ENCODE results near the gene FBXL15.

- TF ChIP-seq NR1H2 (CRISPR knock-in tag; IDR thresholded peaks at IDR 0.05): no peak
- TF ChIP-seq, protein P1, sequence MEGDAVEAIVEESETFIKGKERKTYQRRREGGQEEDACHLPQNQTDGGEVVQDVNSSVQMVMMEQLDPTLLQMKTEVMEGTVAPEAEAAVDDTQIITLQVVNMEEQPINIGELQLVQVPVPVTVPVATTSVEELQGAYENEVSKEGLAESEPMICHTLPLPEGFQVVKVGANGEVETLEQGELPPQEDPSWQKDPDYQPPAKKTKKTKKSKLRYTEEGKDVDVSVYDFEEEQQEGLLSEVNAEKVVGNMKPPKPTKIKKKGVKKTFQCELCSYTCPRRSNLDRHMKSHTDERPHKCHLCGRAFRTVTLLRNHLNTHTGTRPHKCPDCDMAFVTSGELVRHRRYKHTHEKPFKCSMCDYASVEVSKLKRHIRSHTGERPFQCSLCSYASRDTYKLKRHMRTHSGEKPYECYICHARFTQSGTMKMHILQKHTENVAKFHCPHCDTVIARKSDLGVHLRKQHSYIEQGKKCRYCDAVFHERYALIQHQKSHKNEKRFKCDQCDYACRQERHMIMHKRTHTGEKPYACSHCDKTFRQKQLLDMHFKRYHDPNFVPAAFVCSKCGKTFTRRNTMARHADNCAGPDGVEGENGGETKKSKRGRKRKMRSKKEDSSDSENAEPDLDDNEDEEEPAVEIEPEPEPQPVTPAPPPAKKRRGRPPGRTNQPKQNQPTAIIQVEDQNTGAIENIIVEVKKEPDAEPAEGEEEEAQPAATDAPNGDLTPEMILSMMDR (IDR thresholded peaks at IDR 0.05): no peak
- TF ChIP-seq, protein P2, sequence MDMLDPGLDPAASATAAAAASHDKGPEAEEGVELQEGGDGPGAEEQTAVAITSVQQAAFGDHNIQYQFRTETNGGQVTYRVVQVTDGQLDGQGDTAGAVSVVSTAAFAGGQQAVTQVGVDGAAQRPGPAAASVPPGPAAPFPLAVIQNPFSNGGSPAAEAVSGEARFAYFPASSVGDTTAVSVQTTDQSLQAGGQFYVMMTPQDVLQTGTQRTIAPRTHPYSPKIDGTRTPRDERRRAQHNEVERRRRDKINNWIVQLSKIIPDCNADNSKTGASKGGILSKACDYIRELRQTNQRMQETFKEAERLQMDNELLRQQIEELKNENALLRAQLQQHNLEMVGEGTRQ (CRISPR knock-in tag; IDR thresholded peaks at IDR 0.05): no peak
- no peak for TF ChIP-seq NR2C2 (CRISPR knock-in tag; IDR thresholded peaks at IDR 0.05)
- TF ChIP-seq, protein P3, sequence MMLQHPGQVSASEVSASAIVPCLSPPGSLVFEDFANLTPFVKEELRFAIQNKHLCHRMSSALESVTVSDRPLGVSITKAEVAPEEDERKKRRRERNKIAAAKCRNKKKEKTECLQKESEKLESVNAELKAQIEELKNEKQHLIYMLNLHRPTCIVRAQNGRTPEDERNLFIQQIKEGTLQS (CRISPR knock-in tag; conservative IDR thresholded peaks at IDR 0.05): no peak
- TF ChIP-seq CREB1 (CRISPR knock-in tag; IDR thresholded peaks at IDR 0.05): no peak
- no peak for TF ChIP-seq USF1 (CRISPR knock-in tag; IDR thresholded peaks at IDR 0.05)
- no peak for TF ChIP-seq SMAD3 (CRISPR knock-in tag; IDR thresholded peaks at IDR 0.05; ENCODE audit: borderline replicate concordance)
- no peak for TF ChIP-seq ZNF232 (CRISPR knock-in tag; IDR thresholded peaks at IDR 0.05)
- TF ChIP-seq, protein P4, sequence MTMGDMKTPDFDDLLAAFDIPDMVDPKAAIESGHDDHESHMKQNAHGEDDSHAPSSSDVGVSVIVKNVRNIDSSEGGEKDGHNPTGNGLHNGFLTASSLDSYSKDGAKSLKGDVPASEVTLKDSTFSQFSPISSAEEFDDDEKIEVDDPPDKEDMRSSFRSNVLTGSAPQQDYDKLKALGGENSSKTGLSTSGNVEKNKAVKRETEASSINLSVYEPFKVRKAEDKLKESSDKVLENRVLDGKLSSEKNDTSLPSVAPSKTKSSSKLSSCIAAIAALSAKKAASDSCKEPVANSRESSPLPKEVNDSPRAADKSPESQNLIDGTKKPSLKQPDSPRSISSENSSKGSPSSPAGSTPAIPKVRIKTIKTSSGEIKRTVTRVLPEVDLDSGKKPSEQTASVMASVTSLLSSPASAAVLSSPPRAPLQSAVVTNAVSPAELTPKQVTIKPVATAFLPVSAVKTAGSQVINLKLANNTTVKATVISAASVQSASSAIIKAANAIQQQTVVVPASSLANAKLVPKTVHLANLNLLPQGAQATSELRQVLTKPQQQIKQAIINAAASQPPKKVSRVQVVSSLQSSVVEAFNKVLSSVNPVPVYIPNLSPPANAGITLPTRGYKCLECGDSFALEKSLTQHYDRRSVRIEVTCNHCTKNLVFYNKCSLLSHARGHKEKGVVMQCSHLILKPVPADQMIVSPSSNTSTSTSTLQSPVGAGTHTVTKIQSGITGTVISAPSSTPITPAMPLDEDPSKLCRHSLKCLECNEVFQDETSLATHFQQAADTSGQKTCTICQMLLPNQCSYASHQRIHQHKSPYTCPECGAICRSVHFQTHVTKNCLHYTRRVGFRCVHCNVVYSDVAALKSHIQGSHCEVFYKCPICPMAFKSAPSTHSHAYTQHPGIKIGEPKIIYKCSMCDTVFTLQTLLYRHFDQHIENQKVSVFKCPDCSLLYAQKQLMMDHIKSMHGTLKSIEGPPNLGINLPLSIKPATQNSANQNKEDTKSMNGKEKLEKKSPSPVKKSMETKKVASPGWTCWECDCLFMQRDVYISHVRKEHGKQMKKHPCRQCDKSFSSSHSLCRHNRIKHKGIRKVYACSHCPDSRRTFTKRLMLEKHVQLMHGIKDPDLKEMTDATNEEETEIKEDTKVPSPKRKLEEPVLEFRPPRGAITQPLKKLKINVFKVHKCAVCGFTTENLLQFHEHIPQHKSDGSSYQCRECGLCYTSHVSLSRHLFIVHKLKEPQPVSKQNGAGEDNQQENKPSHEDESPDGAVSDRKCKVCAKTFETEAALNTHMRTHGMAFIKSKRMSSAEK (CRISPR knock-in tag; IDR thresholded peaks at IDR 0.05; ENCODE audit: borderline replicate concordance): no peak
- TF ChIP-seq, protein P5, sequence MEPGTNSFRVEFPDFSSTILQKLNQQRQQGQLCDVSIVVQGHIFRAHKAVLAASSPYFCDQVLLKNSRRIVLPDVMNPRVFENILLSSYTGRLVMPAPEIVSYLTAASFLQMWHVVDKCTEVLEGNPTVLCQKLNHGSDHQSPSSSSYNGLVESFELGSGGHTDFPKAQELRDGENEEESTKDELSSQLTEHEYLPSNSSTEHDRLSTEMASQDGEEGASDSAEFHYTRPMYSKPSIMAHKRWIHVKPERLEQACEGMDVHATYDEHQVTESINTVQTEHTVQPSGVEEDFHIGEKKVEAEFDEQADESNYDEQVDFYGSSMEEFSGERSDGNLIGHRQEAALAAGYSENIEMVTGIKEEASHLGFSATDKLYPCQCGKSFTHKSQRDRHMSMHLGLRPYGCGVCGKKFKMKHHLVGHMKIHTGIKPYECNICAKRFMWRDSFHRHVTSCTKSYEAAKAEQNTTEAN (CRISPR knock-in tag; IDR thresholded peaks at IDR 0.05): no peak
Measured at GRCh38 chr10:102416283-102416682, 4.4 kb upstream of the FBXL15 start.

All from WTC11 (cell line).